ENCODE data around the gene MSRB3.

Gene MSRB3

DNA sequence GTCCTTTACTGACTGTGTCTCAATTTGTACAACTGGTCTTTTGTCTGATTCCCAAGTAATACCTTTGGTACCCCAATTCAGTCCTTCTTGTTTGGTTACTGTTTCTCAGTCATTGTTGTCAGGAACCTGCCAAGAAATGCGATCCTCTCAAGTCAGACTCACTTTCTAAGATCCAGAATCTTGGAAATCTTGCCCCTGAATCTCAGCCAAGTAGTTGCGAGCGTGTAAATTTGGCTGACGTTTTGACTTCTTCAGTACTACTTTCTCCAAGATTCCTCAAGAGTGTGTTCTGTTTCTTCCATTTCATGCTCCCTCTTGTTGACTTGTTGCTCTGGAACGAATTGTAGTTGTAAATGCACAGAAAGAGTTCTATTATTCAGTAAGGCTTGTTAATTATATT lies 114.0 kb downstream of the MSRB3 start:
- no peak for DNase-seq (ENCODE audit: low spot score)

DNA sequence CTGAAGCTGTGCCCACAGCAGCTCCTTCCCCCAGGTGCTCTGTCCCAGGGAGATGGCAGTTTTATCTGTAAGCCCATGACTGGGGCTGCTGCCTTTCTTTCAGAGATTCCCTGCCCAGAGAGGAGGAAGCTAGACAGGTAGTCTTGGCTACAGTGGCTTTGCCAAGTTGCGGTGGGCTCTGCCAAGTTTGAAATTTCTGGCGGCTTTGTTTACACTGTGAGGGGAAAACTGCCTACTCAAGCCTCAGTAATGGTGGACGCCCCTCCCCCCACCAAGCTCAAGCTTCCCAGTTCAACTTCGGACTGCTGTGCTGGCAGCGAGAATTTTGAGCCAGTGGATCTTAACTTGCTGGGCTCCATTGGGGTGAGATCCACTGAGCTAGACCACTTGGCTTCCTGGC lies 124.7 kb downstream of the MSRB3 start:
- no peak for DNase-seq (ENCODE audit: low spot score)

GRCh38 chr12:65407388-65408149 lies 129.1 kb downstream of the MSRB3 start:
- DNase-seq (ENCODE audit: low spot score) = no peak

DNA sequence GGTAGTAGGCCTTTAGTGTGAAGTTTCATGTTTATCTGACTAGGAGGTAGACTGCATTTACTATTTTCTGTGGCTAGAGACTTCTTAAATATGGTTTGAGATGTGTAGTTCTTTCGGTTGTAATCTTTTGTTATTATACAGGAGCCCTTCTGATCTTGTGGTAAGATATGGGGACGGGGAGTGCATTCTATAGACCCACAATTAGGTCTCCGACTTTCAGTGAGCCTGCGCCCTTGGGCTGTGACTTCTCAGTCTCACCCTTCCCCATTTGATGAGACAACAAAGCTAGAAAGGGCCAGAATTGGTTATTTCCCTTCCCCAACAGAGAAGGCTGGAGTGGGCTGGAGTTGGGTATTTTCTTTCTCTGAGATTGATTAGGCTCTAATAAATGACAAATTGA lies 130.0 kb downstream of the MSRB3 start:
- no peak for DNase-seq (ENCODE audit: low spot score)

DNA sequence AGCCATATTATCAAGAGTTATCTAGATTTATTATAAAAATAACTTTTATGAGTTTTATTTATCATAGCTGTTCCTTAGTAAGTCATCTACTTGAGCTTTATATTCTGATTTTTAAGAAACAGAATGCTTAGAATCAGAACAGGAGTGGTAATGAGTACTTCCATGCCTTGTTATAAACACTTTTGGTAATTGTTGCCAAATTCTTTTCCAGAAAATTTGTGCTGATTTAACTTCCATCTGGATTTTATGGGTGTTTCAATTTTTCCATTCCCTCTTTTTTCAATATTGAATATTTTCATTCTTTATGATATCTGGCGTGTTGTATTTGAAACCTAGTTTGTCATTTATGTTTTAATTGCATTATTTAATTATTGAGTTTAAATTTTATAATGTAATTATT lies 131.2 kb downstream of the MSRB3 start:
- no peak for DNase-seq (ENCODE audit: low spot score)

- DNase-seq (ENCODE audit: low spot score) = no peak
Measured at GRCh38 chr12:65411171-65411570, 132.7 kb downstream of the MSRB3 start.

DNA sequence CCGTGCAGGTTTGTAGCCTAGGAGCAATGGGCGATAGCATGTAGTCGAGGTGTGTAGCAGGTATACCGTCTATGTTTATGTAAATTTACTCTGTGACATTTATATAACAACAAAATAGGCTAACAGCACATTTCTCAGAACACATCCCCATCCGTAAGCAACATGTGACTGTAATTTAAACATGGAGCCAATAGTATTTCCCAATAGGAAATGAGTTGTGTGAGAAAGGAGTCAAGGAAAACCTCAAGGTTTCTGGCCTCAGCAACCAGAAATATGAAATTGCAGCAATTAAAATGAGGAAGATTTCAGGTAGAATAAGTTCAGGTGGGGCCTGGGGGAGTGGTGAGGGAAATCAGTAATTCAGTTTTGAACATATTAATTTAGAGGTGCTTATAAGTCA lies 136.0 kb downstream of the MSRB3 start:
- DNase-seq (ENCODE audit: low spot score) = no peak

- DNase-seq (ENCODE audit: low spot score) = no peak
Measured at GRCh38 chr12:65415826-65416225, 137.3 kb downstream of the MSRB3 start.

- DNase-seq (ENCODE audit: low spot score) = no peak
Measured at GRCh38 chr12:65419284-65420072, 141.0 kb downstream of the MSRB3 start.

DNA sequence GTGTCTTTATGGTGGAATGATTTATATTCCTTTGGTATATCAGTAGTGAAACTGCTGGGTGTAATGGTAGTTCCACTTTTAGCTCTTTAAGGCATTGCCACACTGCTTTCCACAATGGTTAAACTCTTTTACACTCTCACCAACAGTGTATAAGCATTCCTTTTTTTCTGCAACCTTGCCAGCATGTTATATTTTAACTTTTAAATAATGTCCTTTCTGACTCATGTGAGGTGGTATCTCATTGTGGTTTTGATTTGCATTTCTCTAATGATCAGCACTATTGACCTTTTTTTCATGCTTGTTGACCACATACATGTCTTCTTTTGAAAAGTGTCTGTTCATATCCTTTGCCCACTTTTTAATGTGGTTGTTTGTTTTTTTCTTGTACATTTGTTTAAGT lies 142.5 kb downstream of the MSRB3 start:
- no peak for DNase-seq (ENCODE audit: low spot score)

DNA sequence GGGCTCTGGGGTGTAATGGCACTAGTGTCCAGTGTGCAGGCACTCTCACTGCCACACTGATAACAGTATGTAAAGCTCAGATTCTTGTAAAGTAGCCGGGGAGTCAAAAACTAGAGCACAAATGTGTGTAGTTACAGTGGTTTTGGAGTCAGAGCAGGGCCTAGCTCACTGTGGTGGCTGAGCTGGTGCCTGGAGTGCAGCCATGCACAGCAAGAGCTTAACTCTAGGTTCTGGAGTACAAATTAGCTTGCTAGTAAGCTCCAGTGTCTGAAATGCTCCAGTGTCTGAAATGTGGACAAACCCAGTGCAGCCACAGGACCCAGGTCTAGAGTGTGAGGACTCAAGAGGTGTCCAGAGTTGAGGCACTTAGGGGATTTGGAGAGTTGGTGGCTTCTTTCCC lies 149.2 kb downstream of the MSRB3 start:
- DNase-seq (ENCODE audit: low spot score) = no peak

DNA sequence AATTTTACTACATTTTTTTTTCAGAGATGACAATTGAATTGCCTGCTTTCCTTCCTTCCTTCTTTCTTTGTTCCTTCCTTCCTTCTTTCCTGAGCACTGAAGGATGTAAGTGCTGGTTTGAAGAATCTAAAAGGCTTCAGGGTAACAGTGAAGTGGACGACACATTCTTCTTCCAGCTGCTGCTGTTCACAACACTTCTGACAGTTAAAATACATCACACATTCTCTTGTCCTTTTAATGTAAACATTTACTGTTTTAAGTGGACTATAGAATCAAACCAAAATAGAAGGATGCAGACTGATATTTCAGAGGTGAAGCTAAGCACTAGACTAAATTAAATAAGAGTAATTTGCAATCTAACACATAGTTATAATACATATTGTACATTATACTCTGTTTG lies 151.5 kb downstream of the MSRB3 start:
- no peak for DNase-seq (ENCODE audit: low spot score)

DNA sequence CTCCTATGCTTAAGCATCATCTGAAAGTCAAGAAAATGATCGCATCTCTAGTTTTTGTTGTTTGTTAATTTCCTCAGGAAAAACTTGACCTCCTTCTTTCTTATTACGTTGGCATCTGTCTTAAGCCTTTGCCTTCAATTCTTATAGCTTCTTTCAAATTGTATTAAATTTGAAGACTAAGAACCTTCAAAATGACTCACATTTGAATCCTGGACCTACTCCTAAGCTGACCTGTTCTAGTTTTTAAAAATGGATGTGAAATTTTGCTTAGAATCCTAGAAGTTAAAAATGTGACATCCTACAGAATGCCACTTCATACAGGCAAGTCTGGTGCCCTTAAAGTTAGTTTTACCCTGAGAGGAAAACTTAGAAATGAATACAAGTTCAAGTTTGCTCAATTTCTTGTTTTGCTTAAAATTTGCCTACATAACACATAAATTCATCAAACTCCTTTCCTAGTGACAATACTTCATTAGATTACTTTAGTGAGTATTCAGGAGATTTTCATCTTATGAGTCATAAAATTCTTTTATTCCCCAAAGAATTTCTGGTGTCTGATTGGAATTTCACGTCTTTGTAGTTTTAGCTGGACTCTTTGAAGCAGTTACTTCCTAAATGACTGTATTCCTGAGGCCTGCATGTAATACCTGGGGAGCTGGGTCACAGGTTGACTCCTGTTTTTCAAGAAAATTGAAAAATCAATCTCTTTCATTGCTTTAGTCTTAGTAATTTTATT lies 152.3 kb downstream of the MSRB3 start:
- DNase-seq (ENCODE audit: low spot score) = peak; percentile 61

DNA sequence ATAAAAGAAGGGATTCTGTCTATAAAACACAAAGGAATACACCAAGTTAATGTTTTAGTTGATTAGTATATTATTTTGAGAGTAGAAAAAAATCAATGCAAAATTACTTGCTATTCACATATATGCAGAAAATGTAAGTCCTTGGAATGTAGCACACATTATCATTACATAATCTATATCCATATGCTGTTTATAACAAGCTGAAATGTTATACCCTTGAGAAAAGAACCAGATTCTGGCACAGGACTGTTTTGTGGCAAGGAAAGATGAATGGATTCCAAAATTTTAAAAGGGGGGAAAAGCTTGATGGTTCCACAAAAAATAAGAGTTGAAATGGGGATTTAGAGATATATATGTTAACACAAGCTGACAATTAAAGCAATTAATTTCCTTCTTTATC lies 153.6 kb downstream of the MSRB3 start:
- no peak for DNase-seq (ENCODE audit: low spot score)

- DNase-seq (ENCODE audit: low spot score) = no peak
Measured at GRCh38 chr12:65432651-65433050, 154.2 kb downstream of the MSRB3 start.

GRCh38 chr12:65434737-65435136 lies 156.3 kb downstream of the MSRB3 start:
- DNase-seq (ENCODE audit: low spot score) = no peak

DNA sequence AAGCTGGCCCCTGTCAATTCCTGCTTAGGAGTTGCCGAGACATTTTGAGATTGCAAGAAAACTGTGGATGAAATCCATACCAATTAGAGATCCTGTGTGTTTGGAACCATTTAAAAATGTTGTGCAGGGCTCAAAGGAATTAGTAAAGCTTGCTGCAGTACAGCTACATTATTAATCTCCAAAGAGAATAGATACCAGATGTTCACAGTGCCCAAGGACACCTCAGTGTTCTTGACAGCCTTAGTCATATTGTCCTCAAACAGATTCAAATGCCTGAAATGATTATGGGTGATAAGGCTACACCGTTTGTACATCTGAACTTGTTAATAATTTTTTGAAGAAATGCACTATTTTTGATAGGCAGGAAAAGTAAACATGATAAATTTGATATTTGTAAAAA lies 164.6 kb downstream of the MSRB3 start:
- peak; percentile 27 for DNase-seq (ENCODE audit: low spot score)

DNA sequence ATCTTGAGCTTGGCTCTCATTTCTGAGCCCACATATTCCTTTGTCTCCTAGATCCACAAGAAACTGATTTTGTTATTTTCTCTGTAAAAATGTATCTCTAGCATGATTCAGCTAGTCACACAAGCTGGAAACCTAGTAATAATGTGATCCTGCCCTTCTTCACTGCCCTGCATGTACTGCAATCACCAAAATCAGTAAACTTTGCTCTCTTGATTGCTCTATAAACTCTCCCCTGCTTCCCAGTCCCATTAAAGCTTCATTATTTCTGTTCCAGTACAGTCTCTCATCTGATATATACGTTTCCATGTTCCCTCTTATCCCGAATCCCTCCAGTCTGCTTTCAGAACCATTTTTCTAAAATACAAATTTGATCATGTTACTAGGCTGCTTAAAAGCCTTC lies 166.5 kb downstream of the MSRB3 start:
- no peak for DNase-seq (ENCODE audit: low spot score)

DNA sequence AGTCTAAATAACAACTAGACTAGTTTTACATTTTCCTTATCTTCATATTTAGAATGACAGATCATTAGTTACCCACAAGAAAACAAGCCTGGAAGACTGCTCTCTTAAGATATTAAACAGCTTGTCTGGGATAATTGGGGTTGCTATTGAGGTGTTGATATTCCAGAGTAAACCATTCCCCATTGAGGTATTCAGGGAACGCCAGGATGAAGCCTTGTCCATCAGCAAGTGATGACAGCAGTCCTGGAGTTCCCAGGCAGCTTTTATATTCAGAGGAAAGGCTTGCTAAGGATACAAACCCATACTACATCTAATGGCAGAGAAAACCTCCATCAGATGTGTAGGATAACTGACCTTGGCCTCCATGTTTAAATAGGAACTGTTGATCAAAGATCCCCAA lies 168.4 kb downstream of the MSRB3 start:
- DNase-seq (ENCODE audit: low spot score) = no peak

GRCh38 chr12:65449400-65449799 lies 170.9 kb downstream of the MSRB3 start:
- peak; percentile 22 for DNase-seq (ENCODE audit: low spot score)

GRCh38 chr12:65450625-65451024 lies 172.1 kb downstream of the MSRB3 start:
- DNase-seq (ENCODE audit: low spot score) = no peak

DNA sequence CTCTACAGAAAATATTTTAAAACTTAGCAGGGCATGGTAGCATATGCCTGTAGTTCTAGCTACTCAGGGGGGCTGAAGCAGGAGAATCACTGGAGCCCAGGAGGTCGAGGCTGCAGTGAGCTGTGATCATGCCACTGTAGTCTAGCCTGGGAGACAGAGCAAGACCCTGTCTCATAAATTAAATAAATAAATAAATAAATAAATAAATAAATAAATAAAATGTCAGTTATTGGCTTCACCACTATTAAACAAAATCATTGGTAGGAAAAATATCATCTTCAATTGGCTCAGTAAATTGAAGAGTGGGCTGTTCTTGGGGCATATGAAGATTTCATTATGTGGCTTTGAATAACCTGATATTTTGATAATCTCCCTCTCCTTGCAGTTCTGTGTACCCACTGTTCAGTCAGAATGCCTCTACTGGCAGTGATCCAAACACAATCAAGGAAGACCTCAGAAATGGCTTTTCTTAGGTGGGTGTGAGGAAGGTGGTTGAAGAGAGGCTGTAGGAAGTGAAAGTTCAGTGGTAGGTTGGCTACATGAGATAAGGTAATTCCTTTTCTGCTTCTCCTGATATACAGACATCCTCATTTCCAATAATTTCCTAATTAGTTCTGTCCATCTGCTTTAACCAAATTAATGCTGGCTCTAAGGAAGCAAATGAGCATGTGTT lies 175.8 kb downstream of the MSRB3 start:
- DNase-seq (ENCODE audit: low spot score) = no peak
